H1 (cell line): ENCODE results near the gene CAMTA2. TPM values are rescaled to one million over a fixed set of nuclear protein-coding genes. Genes with fewer than 3 reads are reported as not detected.
A peak's percentile ranks its signal among the peaks of the same experiment; 100 is the strongest.

Experiments
- CTCF ChIA-PET: fragments of 300-600 bp; sonication (Branson Sonifier 250); formaldehyde crosslinking; loops from one replicate; lab custom pipeline; 2021; ENCODE audit not compliant: partially characterized antibody; lab: Charles Lee
- POLR2A ChIA-PET: fragments of 300-600 bp; sonication (Branson Sonifier 250); formaldehyde crosslinking; loops from one replicate; lab custom pipeline; 2021; ENCODE audit warnings: inconsistent platforms; ENCODE audit not compliant: partially characterized antibody; lab: Charles Lee
- DNase-seq, 2 experiments: peaks; one replicate each; pipeline versions ENCODE4 v3.0.0 to v3.0.0-alpha.2; 2010 to 2022; ENCODE audit warnings: low spot score in 2 of 2, low read depth in 1 of 2, mixed read lengths in 1 of 2
- FAIRE-seq: peaks from 2 replicates; lab custom pipeline; 2011; peaks lifted over from hg19 to GRCh38; lab: Jason Lieb, UNC
- H2AFZ ChIP-seq: 2 replicates; pipeline ENCODE4 v1.8.1; 2012; ENCODE audit warnings: low read length, inconsistent platforms
- H2AK5ac ChIP-seq: 2 replicates; pipeline ENCODE4 v1.6.1; 2013; ENCODE audit warnings: low read depth, low read length
- H2BK120ac ChIP-seq: replicated peaks from 2 replicates; pipeline ENCODE3; 2013; ENCODE audit warnings: low read depth, low read length, inconsistent platforms
- H2BK12ac ChIP-seq: 2 replicates; pipeline ENCODE4 v1.6.1; 2013; ENCODE audit warnings: low read depth, low read length
- H2BK15ac ChIP-seq: 2 replicates; pipeline ENCODE4 v1.6.1; 2013; ENCODE audit warnings: low read length
- H2BK20ac ChIP-seq: 2 replicates; pipeline ENCODE4 v1.6.1; 2013; ENCODE audit warnings: low read length
- H2BK5ac ChIP-seq: 2 replicates; pipeline ENCODE4 v1.6.1; 2013; ENCODE audit warnings: low read depth, low read length
- H3K14ac ChIP-seq: 2 replicates; pipeline ENCODE4 v1.6.1; 2013; ENCODE audit warnings: inconsistent platforms; ENCODE audit not compliant: insufficient read length
- H3K18ac ChIP-seq: 2 replicates; pipeline ENCODE4 v1.6.1; 2013; ENCODE audit warnings: low read length; ENCODE audit errors: extremely low read depth
- H3K23ac ChIP-seq: 2 replicates; pipeline ENCODE4 v1.6.1; 2013; ENCODE audit warnings: inconsistent platforms; ENCODE audit not compliant: insufficient read length
- H3K23me2 ChIP-seq: 2 replicates; pipeline ENCODE4 v1.6.1; 2013; ENCODE audit warnings: low read depth, low read length
- H3K27ac ChIP-seq: 2 replicates; pipeline ENCODE4 v1.6.1; 2011; ENCODE audit warnings: low read depth, low read length, inconsistent platforms
- H3K27me3 ChIP-seq, 4 experiments: replicated peaks in 1 of 4; 1 replicate in 1 of 4; 2 replicates in 3 of 4; pipeline versions ENCODE4 v1.6.1 to v1.8.1; 2011 to 2013; ENCODE audit warnings: low read length in 3 of 4, mild to moderate bottlenecking in 3 of 4, inconsistent platforms in 2 of 4, mixed read lengths in 2 of 4, moderate library complexity in 1 of 4; ENCODE audit not compliant: control insufficient read depth in 3 of 4, insufficient read depth in 3 of 4; ENCODE audit errors: extremely low read depth in 1 of 4
- H3K36me3 ChIP-seq, 4 experiments: 2 replicates each; pipeline versions ENCODE4 v1.6.1 to v1.8.1; 2011 to 2013; ENCODE audit warnings: mild to moderate bottlenecking in 4 of 4, low read length in 3 of 4, moderate library complexity in 2 of 4, control low read depth in 1 of 4, inconsistent platforms in 1 of 4; ENCODE audit not compliant: insufficient read depth in 4 of 4, control insufficient read depth in 2 of 4
- H3K4ac ChIP-seq: replicated peaks from 2 replicates; pipeline ENCODE3; 2013; ENCODE audit warnings: low read length, low read depth, mixed read lengths, inconsistent platforms; ENCODE audit not compliant: insufficient read length
- H3K4me1 ChIP-seq, 4 experiments: replicated peaks in 1 of 4; 1 replicate in 1 of 4; 2 replicates in 3 of 4; pipeline versions ENCODE4 v1.6.1 to v1.8.1; 2011 to 2013; ENCODE audit warnings: low read length in 3 of 4, inconsistent platforms in 2 of 4, mixed read lengths in 1 of 4; ENCODE audit not compliant: insufficient read depth in 4 of 4, control insufficient read depth in 3 of 4
- H3K4me2 ChIP-seq, 2 experiments: 2 replicates each; pipeline versions ENCODE4 v1.6.1 to v1.8.1; 2011 to 2013; ENCODE audit warnings: low read depth in 2 of 2, low read length in 2 of 2, control low read depth in 1 of 2, inconsistent platforms in 1 of 2, mild to moderate bottlenecking in 1 of 2; ENCODE audit not compliant: insufficient read depth in 1 of 2
- H3K4me3 ChIP-seq, 4 experiments: fragments of 200-600, 300-600 bp in 1 of 4; sonication (generic), shearing (Covaris generic), sonication (Bioruptor Twin) in 1 of 4; 2 replicates each; pipeline versions ENCODE4 v1.5.1 to v1.8.1; 2011 to 2016; ENCODE audit warnings: low read length in 4 of 4, low read depth in 3 of 4, control low read depth in 2 of 4, inconsistent platforms in 2 of 4, mild to moderate bottlenecking in 2 of 4, mixed read lengths in 1 of 4, moderate library complexity in 1 of 4; ENCODE audit not compliant: insufficient read depth in 2 of 4; ENCODE audit errors: extremely low read depth in 1 of 4
- H3K56ac ChIP-seq: replicated peaks from 2 replicates; pipeline ENCODE3; 2013; ENCODE audit warnings: low read depth, mild to moderate bottlenecking, mixed read lengths, low read length, inconsistent platforms; ENCODE audit not compliant: insufficient read length
- H3K79me1 ChIP-seq: 2 replicates; pipeline ENCODE4 v1.6.1; 2013; ENCODE audit warnings: low read depth, low read length, control low read depth
- H3K79me2 ChIP-seq, 2 experiments: 2 replicates each; pipeline versions ENCODE4 v1.6.1 to v1.8.1; 2012 to 2013; ENCODE audit warnings: low read length in 2 of 2, mild to moderate bottlenecking in 2 of 2, inconsistent platforms in 1 of 2; ENCODE audit not compliant: insufficient read depth in 2 of 2, control insufficient read depth in 1 of 2
- H3K9ac ChIP-seq, 4 experiments: replicated peaks in 1 of 4; 1 replicate in 1 of 4; 2 replicates in 3 of 4; pipeline versions ENCODE4 v1.6.1 to v1.8.1; 2011 to 2013; ENCODE audit warnings: low read depth in 3 of 4, low read length in 3 of 4, control low read depth in 2 of 4, mild to moderate bottlenecking in 2 of 4, moderate library complexity in 2 of 4, inconsistent platforms in 1 of 4; ENCODE audit errors: extremely low read depth in 1 of 4
- H3K9me3 ChIP-seq, 2 experiments: 2 replicates each; pipeline versions ENCODE4 v1.6.1 to v1.8.1; 2012 to 2013; ENCODE audit warnings: mild to moderate bottlenecking in 2 of 2, moderate library complexity in 2 of 2, control low read depth in 1 of 2, inconsistent platforms in 1 of 2, low read depth in 1 of 2, low read length in 1 of 2, mixed read lengths in 1 of 2; ENCODE audit not compliant: insufficient read depth in 2 of 2
- H4K20me1 ChIP-seq, 2 experiments: replicated peaks in 1 of 2; 2 replicates each; pipeline versions ENCODE3 to v1.8.1; 2011 to 2013; ENCODE audit warnings: inconsistent platforms in 2 of 2, low read length in 2 of 2, mild to moderate bottlenecking in 1 of 2; ENCODE audit not compliant: insufficient read depth in 2 of 2, control insufficient read depth in 1 of 2
- H4K5ac ChIP-seq: 2 replicates; pipeline ENCODE4 v1.6.1; 2013; ENCODE audit warnings: low read length, low read depth, mixed read lengths, inconsistent platforms; ENCODE audit not compliant: insufficient read length
- H4K8ac ChIP-seq: 2 replicates; pipeline ENCODE4 v1.8.0; 2013; ENCODE audit warnings: mild to moderate bottlenecking, moderate library complexity, low read length, inconsistent platforms; ENCODE audit not compliant: insufficient read depth; ENCODE audit errors: extremely low read depth
- H4K91ac ChIP-seq: replicated peaks from 2 replicates; pipeline ENCODE3; 2013; ENCODE audit warnings: low read length, mixed read lengths, inconsistent platforms; ENCODE audit not compliant: insufficient read length
- GABPA ChIP-seq: IDR thresholded peaks from 2 replicates; pipeline ENCODE4 v1.6.1; 2011; ENCODE audit warnings: mild to moderate bottlenecking, low read length, moderate library complexity, borderline replicate concordance; ENCODE audit not compliant: insufficient read depth
- JUND ChIP-seq: IDR thresholded peaks from 2 replicates; pipeline ENCODE4 v1.6.1; 2011; ENCODE audit warnings: mild to moderate bottlenecking, improper control_type of control experiment, low read length
- RAD21 ChIP-seq, 2 experiments: IDR thresholded peaks in 1 of 2; conservative IDR thresholded peaks in 1 of 2; 2 replicates each; pipeline ENCODE4 v1.6.1; 2011; ENCODE audit warnings: low read depth in 2 of 2, low read length in 2 of 2, improper control_type of control experiment in 1 of 2, inconsistent platforms in 1 of 2, mild to moderate bottlenecking in 1 of 2, moderate library complexity in 1 of 2
- SRF ChIP-seq: IDR thresholded peaks from 2 replicates; pipeline ENCODE4 v1.6.1; 2011; ENCODE audit warnings: mild to moderate bottlenecking, low read depth, low read length, moderate library complexity
- WGBS, 2 experiments: shearing (Covaris generic) in 1 of 2; methylation state at CpG; one replicate each; pipeline versions ENCODE4 v1.1.6 to v1.1.7; 2013 to 2015; ENCODE audit warnings: low lambda C conversion rate in 2 of 2, mixed read lengths in 2 of 2, inconsistent platforms in 1 of 2, low coverage in 1 of 2, missing lambda C conversion rate in 1 of 2; ENCODE audit not compliant: insufficient replicate concordance in 2 of 2, insufficient coverage in 1 of 2, insufficient read length in 1 of 2; ENCODE audit errors: extremely low coverage in 1 of 2, missing lambda C conversion rate in 1 of 2; 5-methylcytosine and 5-hydroxymethylcytosine counted together
- polyA plus RNA-seq, 7 experiments: library from polyadenylated mRNA; depleted of rRNA in 3 of 7; stranded (reverse) in 5 of 7; unstranded in 2 of 7; fragments of >200 nt in 5 of 7; fragments of 200-250 nt in 2 of 7; gene quantifications; 1 replicate in 5 of 7; 2 replicates in 1 of 7; 4 replicates in 1 of 7; pipeline versions ENCODE4 v1.2.1 to v1.2.3, GENCODE V29; 2011 to 2013; ENCODE audit warnings: missing spikeins in 2 of 7, mixed read lengths in 2 of 7
- total RNA-seq: library from RNA; stranded (reverse); fragmentation: NEBNext Ultra II Directional; extraction: Animal tissue kit (Norgen Biotek cat#: 25700); gene quantifications from 2 replicates; pipeline ENCODE4 v1.2.1, GENCODE V29; 2021
- TF ChIP-seq, protein P1 (sequence below): IDR thresholded peaks from 2 replicates; pipeline ENCODE4 v1.6.1; 2011; ENCODE audit warnings: low read depth, mild to moderate bottlenecking, low read length; ENCODE audit not compliant: insufficient read depth

Gene CAMTA2
- total and polyA plus RNA-seq, 2 of the 8 experiments (the other 6 are each of a cell fraction or from before 2014, with no cell fraction given), result 5.5 to 12.0 TPM

DNA sequence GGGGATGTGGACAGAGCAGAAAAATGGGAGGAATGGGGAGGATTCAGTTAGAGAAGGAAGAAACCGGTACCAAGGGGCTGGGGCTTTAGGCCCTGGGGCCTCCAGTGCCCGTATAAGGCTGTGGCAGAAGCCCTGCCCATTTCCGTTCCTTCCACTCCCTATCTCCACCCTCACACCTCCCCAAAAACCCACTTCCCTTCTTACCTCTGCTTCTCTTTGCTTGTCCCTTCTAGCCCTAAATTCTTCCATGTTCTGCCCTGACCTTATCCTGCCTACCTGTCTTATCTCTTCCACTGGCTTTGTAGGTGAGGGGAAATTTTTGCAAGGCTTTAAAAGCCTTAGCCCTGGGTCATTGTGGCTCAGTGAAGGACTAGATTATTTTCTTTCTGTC is 43.3 kb downstream of the CAMTA2 start:
- H3K4me1 ChIP-seq, result peaks cover 3 to 10% (median 5%) of the 10 kb centered on the region in 4 experiments; a peak in 6 of 7 replicates
- no peak overlapping the region; a peak in 1 of 4 replicates for H3K4me2 ChIP-seq
- H2BK120ac ChIP-seq, result no peak overlapping the region
- no peak overlapping the region for H3K4me3 ChIP-seq
- H3K4ac ChIP-seq, result no peak overlapping the region
- DNase-seq (no peak), FAIRE-seq (no peak)
- H2BK20ac ChIP-seq, result no peak overlapping the region
- peak overlapping the region; percentile 4 for H3K56ac ChIP-seq
- no peak overlapping the region for H3K14ac ChIP-seq
- no peak overlapping the region for H3K23ac ChIP-seq
- H3K79me1 ChIP-seq, result peaks cover 3% of the 10 kb centered on the region
- no peaks in the 10 kb centered on the region for H3K9me3 ChIP-seq
- no peak overlapping the region for H3K18ac ChIP-seq
- no peak overlapping the region for H4K5ac ChIP-seq
- peaks cover 8 to 58% of the 10 kb centered on the region in 2 experiments for H3K79me2 ChIP-seq
- CTCF ChIA-PET, result interaction anchor here (2.1 kb wide), 1 partner anchor 12 kb away, joined by 12 read pairs; no protein-coding TSS in a partner anchor
- 76% methylated on average over 3 of the region's 3 CpGs; no CpG with 5 or more reads in 1 of the 2 experiments for WGBS, 2 experiments
- H2AFZ ChIP-seq, result no peak overlapping the region
- H3K9ac ChIP-seq, result no peak overlapping the region
- peaks cover 8 to 42% (median 28%) of the 10 kb centered on the region in 4 experiments for H3K36me3 ChIP-seq
- H4K20me1 ChIP-seq, result peaks cover 16 to 23% of the 10 kb centered on the region in 2 experiments
- H2BK15ac ChIP-seq, result no peak overlapping the region
- H3K23me2 ChIP-seq, result peaks cover 20% of the 10 kb centered on the region
- H2BK5ac ChIP-seq, result no peak overlapping the region
- POLR2A ChIA-PET, result interaction anchor here (0.6 to 32.4 kb wide), 12 partner anchors 3 to 213 kb away, joined by 3 to 987 read pairs (median 6); partner anchors contain the start of genes ENO3, MED11, PFN1 and RNF167
- TF ChIP-seq, protein P1, sequence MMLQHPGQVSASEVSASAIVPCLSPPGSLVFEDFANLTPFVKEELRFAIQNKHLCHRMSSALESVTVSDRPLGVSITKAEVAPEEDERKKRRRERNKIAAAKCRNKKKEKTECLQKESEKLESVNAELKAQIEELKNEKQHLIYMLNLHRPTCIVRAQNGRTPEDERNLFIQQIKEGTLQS, result no peak
- no peak for TF ChIP-seq GABPA
- peak; percentile 49; the same call in 1 of the 2 replicates for TF ChIP-seq SRF
- no peak for TF ChIP-seq RAD21 (IDR thresholded peaks at IDR 0.05 in 1 of 2, conservative IDR thresholded peaks at IDR 0.05 in 1 of 2; ENCODE audit: low read depth in 2 of 2, low read length in 2 of 2)
- TF ChIP-seq JUND, result no peak
- TF ChIP-seq, all 59 proteins: peak for 1
- H3K27ac ChIP-seq, result 0 out of 2 replicates have a peak overlapping the region, but pooled peaks have one; percentile 33
- 0 out of 2 replicates have a peak overlapping the region, but pooled peaks have one; percentile 48 for H4K8ac ChIP-seq
- no peaks in the 10 kb centered on the region for H3K27me3 ChIP-seq
- H2BK12ac ChIP-seq, result no peak overlapping the region
- H4K91ac ChIP-seq, result no peak overlapping the region
- H2AK5ac ChIP-seq, result no peak overlapping the region
